ENCODE results near the gene PROCR. TPM values are rescaled to one million over a fixed set of nuclear protein-coding genes. Genes with fewer than 3 reads are reported as not detected.
"Not testable (repeated sequence)": the region's sequence is repeated elsewhere in the genome, so short reads cannot be mapped to it uniquely, and the experiment has no call there.

Gene PROCR
- polyA plus RNA-seq, 3 donors = 0.43 to 1.1 (median 0.90) TPM

- H3K27me3 Mint-ChIP-seq (ENCODE audit: low read depth in 3 of 3) = peaks cover 0 to 6% (median 1%) of the 10 kb centered on the region in 3 donors
- H3K79me2 ChIP-seq (ENCODE audit: insufficient read depth, low read length) = no peaks in the 10 kb centered on the region
Observed at GRCh38 chr20:35167787-35168186, 4.1 kb upstream of the PROCR start.

GRCh38 chr20:35168701-35169409, 3.0 kb upstream of the PROCR start:
- H3K27me3 Mint-ChIP-seq (ENCODE audit: low read depth in 3 of 3) = peaks cover 0 to 14% (median 1%) of the 10 kb centered on the region in 3 donors
- H2AFZ ChIP-seq (ENCODE audit: insufficient read depth, low read depth, low read length, poor library complexity, severe bottlenecking); H3K4me3 ChIP-seq (replicated peaks in 1 of 3; ENCODE audit: low read depth in 2 of 3, low read length in 3 of 3); H3K27ac Mint-ChIP-seq; H3K9me3 ChIP-seq (replicated peaks in 1 of 2; ENCODE audit: control insufficient read depth in 1 of 2, insufficient read depth in 1 of 2, low read length in 2 of 2); H3K4me3 Mint-ChIP-seq; intact Hi-C loops (cut with micrococcal nuclease); H3K9me3 Mint-ChIP-seq; H3K27ac ChIP-seq (ENCODE audit: low read depth in 1 of 2, low read length in 2 of 2); DNase-seq; H3K27me3 ChIP-seq (ENCODE audit: control insufficient read depth in 2 of 2, insufficient read depth in 2 of 2, low read length in 2 of 2); H3K4me2 ChIP-seq (replicated peaks; ENCODE audit: extremely low read depth, low read length, poor library complexity, severe bottlenecking); H4K20me1 ChIP-seq (ENCODE audit: insufficient read depth, low read length); H3K36me3 ChIP-seq (replicated peaks in 1 of 2; ENCODE audit: control insufficient read depth in 1 of 2, insufficient read depth in 2 of 2, low read length in 2 of 2); H3K36me3 Mint-ChIP-seq; H3K79me2 ChIP-seq (ENCODE audit: insufficient read depth, low read length); H3K9ac ChIP-seq (ENCODE audit: insufficient read depth, low read length, poor library complexity, severe bottlenecking): not testable (repeated sequence)
- WGBS (ENCODE audit: insufficient coverage) = no CpG with 5 or more reads among the region's 4 CpGs
- peaks cover 14 to 18% of the 10 kb centered on the region in 2 donors for H3K4me1 ChIP-seq (ENCODE audit: control insufficient read depth in 1 of 2, insufficient read depth in 2 of 2, low read length in 2 of 2)
- H3K4me1 Mint-ChIP-seq = peaks cover 20% of the 10 kb centered on the region

More at GRCh38 chr20:35167787-35168186, 4.1 kb upstream of the PROCR start:
- TF ChIP-seq CTCF (IDR thresholded peaks at IDR 0.05) = no peak
- Histone ChIP-seq H3K9ac (ENCODE audit: insufficient read depth, low read length, poor library complexity, severe bottlenecking) (no peak overlapping the region), H3K4me1 (ENCODE audit: control insufficient read depth in 1 of 2, insufficient read depth in 2 of 2, low read length in 2 of 2) (peaks cover 14 to 18% of the 10 kb centered on the region in 2 donors), H3K36me3 (replicated peaks in 1 of 2; ENCODE audit: control insufficient read depth in 1 of 2, insufficient read depth in 2 of 2, low read length in 2 of 2) (no peaks in the 10 kb centered on the region), H2AFZ (ENCODE audit: insufficient read depth, low read depth, low read length, poor library complexity, severe bottlenecking) (no peak overlapping the region), H3K4me2 (replicated peaks; ENCODE audit: extremely low read depth, low read length, poor library complexity, severe bottlenecking) (no peak overlapping the region), H3K27ac (ENCODE audit: low read depth in 1 of 2, low read length in 2 of 2) (no peak overlapping the region), H3K9me3 (replicated peaks in 1 of 2; ENCODE audit: control insufficient read depth in 1 of 2, insufficient read depth in 1 of 2, low read length in 2 of 2) (no peaks in the 10 kb centered on the region), H3K4me3 (replicated peaks in 1 of 3; ENCODE audit: low read depth in 2 of 3, low read length in 3 of 3) (no peak overlapping the region), H3K27me3 (ENCODE audit: control insufficient read depth in 2 of 2, insufficient read depth in 2 of 2, low read length in 2 of 2) (no peaks in the 10 kb centered on the region), H4K20me1 (ENCODE audit: insufficient read depth, low read length) (no peaks in the 10 kb centered on the region)
- H3K9me3 Mint-ChIP-seq = peaks cover 0 to 7% (median 2%) of the 10 kb centered on the region in 7 donors
- no peak overlapping the region for H3K27ac Mint-ChIP-seq
- DNase-seq = no peak
- no CpG with 5 or more reads among the region's 1 CpG for WGBS (ENCODE audit: insufficient coverage)
- H3K4me3 Mint-ChIP-seq = no peak overlapping the region
- intact Hi-C loops (cut with micrococcal nuclease) = no loop called here
- no peaks in the 10 kb centered on the region for H3K36me3 Mint-ChIP-seq
- H3K4me1 Mint-ChIP-seq = peaks cover 20% of the 10 kb centered on the region

Measured in CD14-positive monocyte (primary cell).